CD14-positive monocyte (primary cell): Measurements from ENCODE around the gene DOCK8. TPM values are rescaled to one million over a fixed set of nuclear protein-coding genes. Genes with fewer than 3 reads are reported as not detected.

ENCODE experiments used
- DNase-seq, 3 donors: peaks; one replicate each; pipeline ENCODE4 v3.0.0-alpha.2; 2011 to 2022
- H2AFZ ChIP-seq: 2 replicates; pipeline ENCODE4 v1.6.0; 2012; ENCODE audit warnings: mild to moderate bottlenecking, low read depth, low read length, inconsistent platforms; ENCODE audit not compliant: insufficient read depth, poor library complexity, severe bottlenecking
- H3K27ac ChIP-seq, 2 donors: 1 replicate in 1 of 2; 2 replicates in 1 of 2; pipeline ENCODE4 v1.5.1; 2012 to 2013; ENCODE audit warnings: low read length in 2 of 2, control low read depth in 1 of 2, inconsistent platforms in 1 of 2, low read depth in 1 of 2, mild to moderate bottlenecking in 1 of 2
- H3K27me3 ChIP-seq, 2 donors: one replicate each; pipeline versions ENCODE4 v1.6.0 to v1.6.1; 2011 to 2013; ENCODE audit warnings: low read length in 2 of 2; ENCODE audit not compliant: control insufficient read depth in 2 of 2, insufficient read depth in 2 of 2
- H3K36me3 ChIP-seq, 2 donors: replicated peaks in 1 of 2; 1 replicate in 1 of 2; 2 replicates in 1 of 2; pipeline versions ENCODE4 v1.5.1 to v1.6.1; 2012 to 2013; ENCODE audit warnings: low read length in 2 of 2, control low read depth in 1 of 2, inconsistent platforms in 1 of 2, mild to moderate bottlenecking in 1 of 2; ENCODE audit not compliant: insufficient read depth in 2 of 2, control insufficient read depth in 1 of 2
- H3K4me1 ChIP-seq, 2 donors: 1 replicate in 1 of 2; 2 replicates in 1 of 2; pipeline versions ENCODE4 v1.5.1 to v1.6.1; 2012 to 2013; ENCODE audit warnings: low read length in 2 of 2, control low read depth in 1 of 2, inconsistent platforms in 1 of 2, mild to moderate bottlenecking in 1 of 2, moderate library complexity in 1 of 2; ENCODE audit not compliant: insufficient read depth in 2 of 2, control insufficient read depth in 1 of 2
- H3K4me2 ChIP-seq: replicated peaks from 2 replicates; pipeline ENCODE3; 2012; ENCODE audit warnings: low read length, moderate library complexity, mild to moderate bottlenecking; ENCODE audit not compliant: poor library complexity, severe bottlenecking; ENCODE audit errors: extremely low read depth
- H3K4me3 ChIP-seq, 3 experiments: fragments of 200-600 bp in 1 of 3; sonication (generic) in 1 of 3; replicated peaks in 1 of 3; 1 replicate in 2 of 3; 2 replicates in 1 of 3; pipeline ENCODE4 v1.5.1; 2011 to 2013; ENCODE audit warnings: low read length in 3 of 3, mild to moderate bottlenecking in 3 of 3, control low read depth in 2 of 3, low read depth in 2 of 3, inconsistent platforms in 1 of 3, moderate library complexity in 1 of 3
- H3K79me2 ChIP-seq: 2 replicates; pipeline ENCODE4 v1.6.0; 2012; ENCODE audit warnings: mild to moderate bottlenecking, control low read depth, inconsistent platforms, low read length, moderate library complexity; ENCODE audit not compliant: insufficient read depth
- H3K9ac ChIP-seq: 2 replicates; pipeline ENCODE4 v1.6.0; 2017; ENCODE audit warnings: low read length, mild to moderate bottlenecking; ENCODE audit not compliant: insufficient read depth, poor library complexity, severe bottlenecking
- H3K9me3 ChIP-seq, 2 donors: replicated peaks in 1 of 2; 1 replicate in 1 of 2; 2 replicates in 1 of 2; pipeline versions ENCODE4 v1.5.1 to v1.6.1; 2012 to 2013; ENCODE audit warnings: low read length in 2 of 2, control low read depth in 1 of 2; ENCODE audit not compliant: control insufficient read depth in 1 of 2, insufficient read depth in 1 of 2
- H4K20me1 ChIP-seq: 2 replicates; pipeline ENCODE4 v1.6.0; 2012; ENCODE audit warnings: mild to moderate bottlenecking, low read length, control low read depth, moderate library complexity; ENCODE audit not compliant: insufficient read depth
- H3K27ac Mint-ChIP-seq, 7 donors: one replicate each; pipeline ENCODE4 v1.8.0; 2020; ENCODE audit warnings: mild to moderate bottlenecking in 7 of 7, mixed read lengths in 7 of 7, moderate library complexity in 6 of 7, inconsistent platforms in 2 of 7
- H3K27me3 Mint-ChIP-seq, 3 donors: one replicate each; pipeline ENCODE4 v1.8.0; 2021 to 2022; ENCODE audit warnings: low read depth in 3 of 3, mild to moderate bottlenecking in 3 of 3, mixed read lengths in 3 of 3, moderate library complexity in 3 of 3, inconsistent platforms in 1 of 3
- H3K36me3 Mint-ChIP-seq, 2 donors: one replicate each; pipeline ENCODE4 v1.8.0; 2020; ENCODE audit warnings: mixed read lengths in 2 of 2, inconsistent platforms in 1 of 2, mild to moderate bottlenecking in 1 of 2
- H3K4me1 Mint-ChIP-seq: one replicate; pipeline ENCODE4 v1.8.0; 2020; ENCODE audit warnings: mild to moderate bottlenecking, mixed read lengths
- H3K4me3 Mint-ChIP-seq, 2 donors: one replicate each; pipeline ENCODE4 v1.8.0; 2020; ENCODE audit warnings: mild to moderate bottlenecking in 2 of 2, mixed read lengths in 2 of 2, moderate library complexity in 1 of 2
- H3K9me3 Mint-ChIP-seq, 7 donors: one replicate each; pipeline ENCODE4 v1.8.0; 2020 to 2022; ENCODE audit warnings: mixed read lengths in 7 of 7, mild to moderate bottlenecking in 6 of 7, moderate library complexity in 6 of 7, inconsistent platforms in 2 of 7
- WGBS: methylation state at CpG from one replicate; pipeline ENCODE4 v1.1.5; 2013; ENCODE audit warnings: missing lambda C conversion rate; ENCODE audit not compliant: insufficient coverage; 5-methylcytosine and 5-hydroxymethylcytosine counted together
- intact Hi-C, 2 donors: fragments of 100-400 bp; cut with micrococcal nuclease; formaldehyde crosslinking; loops; one replicate each; pipeline versions ENCODE4 v1.15.0 to v1.15.1; 2023
- polyA plus RNA-seq, 3 donors: library from polyadenylated mRNA; depleted of rRNA in 1 of 3; unstranded in 2 of 3; stranded (reverse) in 1 of 3; fragments of 300-500 nt in 2 of 3; fragments of >200 nt in 1 of 3; fragmentation: Illumina TruSeq in 2 of 3; gene quantifications; 1 replicate in 2 of 3; 2 replicates in 1 of 3; pipeline ENCODE4 v1.2.3, GENCODE V29; 2012 to 2021
- TF ChIP-seq, protein P1 (sequence below): fragments of 200-600 bp; IDR thresholded peaks from one replicate; pipeline ENCODE4 v1.8.0; 2022; ENCODE audit warnings: antibody characterized with exemption, mild to moderate bottlenecking

DOCK8 gene
- polyA plus RNA-seq, 3 donors: 46.8 to 100 (median 95.4) TPM

DNA sequence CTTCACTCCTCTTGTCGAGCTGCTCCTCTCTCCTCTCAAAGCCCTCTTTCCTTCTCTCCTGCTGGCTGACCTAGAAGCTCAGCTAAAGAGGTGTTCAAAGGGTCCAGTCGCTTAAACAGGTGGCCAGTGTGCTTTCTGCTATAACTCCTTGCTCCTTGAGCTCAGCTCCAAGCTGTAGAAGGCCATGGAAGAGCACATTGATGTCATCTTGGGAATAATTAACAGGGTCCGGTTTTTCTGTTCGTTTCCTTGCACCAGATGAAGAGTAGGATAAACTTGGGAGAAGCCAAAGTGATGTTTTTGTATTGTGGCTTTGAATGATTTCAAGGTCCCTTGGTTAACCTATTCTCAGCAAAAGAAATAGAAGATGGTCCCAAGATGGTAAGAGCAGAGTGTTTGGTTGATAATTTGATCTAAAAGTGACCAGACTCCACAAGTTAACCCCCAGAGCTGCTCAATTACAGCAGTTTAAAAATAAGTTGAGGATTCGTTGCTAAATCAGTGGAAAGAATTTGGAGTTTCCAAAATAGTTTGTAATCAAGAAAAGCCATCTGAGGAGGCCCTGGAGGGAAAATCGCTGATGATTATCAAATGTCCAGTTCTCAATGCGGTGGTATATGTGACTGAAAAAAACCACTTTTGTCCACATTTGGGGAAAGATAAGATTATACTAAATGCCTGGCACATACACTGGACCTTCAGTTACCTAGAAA, 148.1 kb downstream of the DOCK8 start:
- peaks cover 0 to 2% (median 0%) of the 10 kb centered on the region in 3 donors for H3K27me3 Mint-ChIP-seq
- intact Hi-C loops: loop anchor here in 1 of 2 donors (10.0 kb wide), 1 partner anchor 62 kb away; no protein-coding TSS in a partner anchor
- H2AFZ ChIP-seq: no peak overlapping the region
- H3K27ac Mint-ChIP-seq: peak overlapping the region in 2 of 7 donors; percentile 20 to 48
- peaks cover 11% of the 10 kb centered on the region for H3K79me2 ChIP-seq
- H3K4me2 ChIP-seq: no peak overlapping the region
- no peaks in the 10 kb centered on the region for H3K4me1 ChIP-seq
- no peak overlapping the region for H3K4me3 ChIP-seq
- H3K9me3 ChIP-seq: no peaks in the 10 kb centered on the region
- WGBS: 93% methylated on average over 4 of the region's 7 CpGs
- no peak for DNase-seq
- H3K4me3 Mint-ChIP-seq: no peak overlapping the region
- peaks cover 92 to 100% of the 10 kb centered on the region in 2 donors for H3K36me3 ChIP-seq
- no peaks in the 10 kb centered on the region for H3K27me3 ChIP-seq
- no peak overlapping the region for H3K9ac ChIP-seq
- H4K20me1 ChIP-seq: peaks cover 98% of the 10 kb centered on the region
- peaks cover 85 to 96% of the 10 kb centered on the region in 2 donors for H3K36me3 Mint-ChIP-seq
- no peak overlapping the region for H3K27ac ChIP-seq
- TF ChIP-seq, protein P1, sequence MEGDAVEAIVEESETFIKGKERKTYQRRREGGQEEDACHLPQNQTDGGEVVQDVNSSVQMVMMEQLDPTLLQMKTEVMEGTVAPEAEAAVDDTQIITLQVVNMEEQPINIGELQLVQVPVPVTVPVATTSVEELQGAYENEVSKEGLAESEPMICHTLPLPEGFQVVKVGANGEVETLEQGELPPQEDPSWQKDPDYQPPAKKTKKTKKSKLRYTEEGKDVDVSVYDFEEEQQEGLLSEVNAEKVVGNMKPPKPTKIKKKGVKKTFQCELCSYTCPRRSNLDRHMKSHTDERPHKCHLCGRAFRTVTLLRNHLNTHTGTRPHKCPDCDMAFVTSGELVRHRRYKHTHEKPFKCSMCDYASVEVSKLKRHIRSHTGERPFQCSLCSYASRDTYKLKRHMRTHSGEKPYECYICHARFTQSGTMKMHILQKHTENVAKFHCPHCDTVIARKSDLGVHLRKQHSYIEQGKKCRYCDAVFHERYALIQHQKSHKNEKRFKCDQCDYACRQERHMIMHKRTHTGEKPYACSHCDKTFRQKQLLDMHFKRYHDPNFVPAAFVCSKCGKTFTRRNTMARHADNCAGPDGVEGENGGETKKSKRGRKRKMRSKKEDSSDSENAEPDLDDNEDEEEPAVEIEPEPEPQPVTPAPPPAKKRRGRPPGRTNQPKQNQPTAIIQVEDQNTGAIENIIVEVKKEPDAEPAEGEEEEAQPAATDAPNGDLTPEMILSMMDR: no peak
- no peaks in the 10 kb centered on the region for H3K4me1 Mint-ChIP-seq
- H3K9me3 Mint-ChIP-seq: no peaks in the 10 kb centered on the region

DNA sequence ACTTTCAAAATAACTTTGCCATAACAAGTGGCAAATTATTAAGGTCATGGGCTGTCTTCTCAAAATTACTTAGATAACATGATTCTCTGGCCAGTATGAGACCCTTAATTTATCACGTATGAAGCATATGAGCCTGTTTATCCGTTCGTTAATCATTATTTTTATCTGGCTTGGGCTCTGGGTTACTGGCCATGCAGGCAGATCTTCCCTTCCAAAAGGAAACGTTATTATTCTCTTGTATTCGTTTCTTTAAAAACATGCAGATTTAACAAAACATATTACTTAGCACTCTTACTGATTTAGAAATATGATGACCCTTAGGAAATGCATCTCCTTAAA, 148.6 kb downstream of the DOCK8 start:
- H3K27me3 Mint-ChIP-seq: peaks cover 0 to 2% (median 0%) of the 10 kb centered on the region in 3 donors
- intact Hi-C loops: loop anchor here in 1 of 2 donors (10.0 kb wide), 1 partner anchor 62 kb away; no protein-coding TSS in a partner anchor
- H3K36me3 Mint-ChIP-seq: peaks cover 87 to 97% of the 10 kb centered on the region in 2 donors
- no peaks in the 10 kb centered on the region for H3K9me3 Mint-ChIP-seq
- no peak for DNase-seq
- TF ChIP-seq, protein P1: no peak
- H3K4me3 ChIP-seq: no peak overlapping the region
- H3K9me3 ChIP-seq: no peaks in the 10 kb centered on the region
- peak overlapping the region in 1 of 2 donors; percentile 6 for H3K27ac ChIP-seq
- H3K27ac Mint-ChIP-seq: peak overlapping the region in 1 of 7 donors; percentile 15
- peaks cover 92 to 100% of the 10 kb centered on the region in 2 donors for H3K36me3 ChIP-seq
- peaks cover 10% of the 10 kb centered on the region for H3K79me2 ChIP-seq
- no peak overlapping the region for H3K9ac ChIP-seq
- H3K4me1 Mint-ChIP-seq: no peaks in the 10 kb centered on the region
- no peak overlapping the region for H3K4me3 Mint-ChIP-seq
- H3K4me1 ChIP-seq: no peaks in the 10 kb centered on the region
- H4K20me1 ChIP-seq: peaks cover 97% of the 10 kb centered on the region
- 90% methylated on average over 3 of the region's 5 CpGs for WGBS
- H2AFZ ChIP-seq: no peak overlapping the region
- no peaks in the 10 kb centered on the region for H3K27me3 ChIP-seq
- H3K4me2 ChIP-seq: no peak overlapping the region
